ENCODE data around the gene KIAA1549.

DNA sequence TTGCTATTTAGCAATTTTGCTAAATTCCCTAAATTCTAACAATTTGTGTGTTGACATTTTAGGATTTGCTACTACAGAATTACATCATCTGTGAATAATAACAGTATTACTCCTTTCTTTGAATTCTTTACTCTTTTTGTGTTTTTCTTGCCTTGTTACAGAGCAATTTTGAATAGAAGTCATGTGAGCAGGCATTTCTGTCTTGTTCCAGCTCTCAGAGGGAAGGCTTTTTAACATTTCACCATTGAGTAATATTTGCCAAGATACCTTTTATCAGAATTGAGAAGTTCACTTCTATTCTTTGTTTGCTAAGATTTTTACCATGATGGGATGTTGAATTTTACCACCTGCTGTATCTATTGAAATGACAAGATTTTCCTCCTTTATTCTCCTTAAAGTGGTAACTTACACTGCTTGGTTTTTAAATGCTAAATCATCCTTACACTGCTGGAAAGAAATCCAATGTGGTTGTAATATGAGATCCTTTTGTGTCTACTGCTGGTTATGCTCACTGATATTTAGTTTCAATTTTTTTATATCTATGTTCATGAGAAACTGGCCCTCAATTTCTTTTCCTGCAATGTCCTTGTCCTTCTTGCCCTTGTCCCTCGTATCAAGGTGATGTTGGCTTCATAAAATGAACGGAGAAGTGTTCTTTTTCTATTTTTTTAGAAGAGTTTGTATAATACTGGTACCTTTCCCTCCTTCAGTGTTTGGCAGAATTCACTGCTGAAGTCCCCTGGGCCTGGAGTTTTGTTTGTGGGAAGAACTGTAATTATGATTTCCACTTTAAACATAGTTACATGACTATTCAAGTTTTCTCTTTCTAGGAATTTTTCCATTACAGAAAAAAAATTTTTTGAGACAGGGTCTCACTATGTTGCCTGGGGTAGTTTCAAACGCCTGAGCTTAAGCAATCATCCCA lies 132.9 kb downstream of the KIAA1549 start:
- TF ChIP-seq, protein P1, sequence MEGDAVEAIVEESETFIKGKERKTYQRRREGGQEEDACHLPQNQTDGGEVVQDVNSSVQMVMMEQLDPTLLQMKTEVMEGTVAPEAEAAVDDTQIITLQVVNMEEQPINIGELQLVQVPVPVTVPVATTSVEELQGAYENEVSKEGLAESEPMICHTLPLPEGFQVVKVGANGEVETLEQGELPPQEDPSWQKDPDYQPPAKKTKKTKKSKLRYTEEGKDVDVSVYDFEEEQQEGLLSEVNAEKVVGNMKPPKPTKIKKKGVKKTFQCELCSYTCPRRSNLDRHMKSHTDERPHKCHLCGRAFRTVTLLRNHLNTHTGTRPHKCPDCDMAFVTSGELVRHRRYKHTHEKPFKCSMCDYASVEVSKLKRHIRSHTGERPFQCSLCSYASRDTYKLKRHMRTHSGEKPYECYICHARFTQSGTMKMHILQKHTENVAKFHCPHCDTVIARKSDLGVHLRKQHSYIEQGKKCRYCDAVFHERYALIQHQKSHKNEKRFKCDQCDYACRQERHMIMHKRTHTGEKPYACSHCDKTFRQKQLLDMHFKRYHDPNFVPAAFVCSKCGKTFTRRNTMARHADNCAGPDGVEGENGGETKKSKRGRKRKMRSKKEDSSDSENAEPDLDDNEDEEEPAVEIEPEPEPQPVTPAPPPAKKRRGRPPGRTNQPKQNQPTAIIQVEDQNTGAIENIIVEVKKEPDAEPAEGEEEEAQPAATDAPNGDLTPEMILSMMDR (IDR thresholded peaks at IDR 0.05; ENCODE audit: low read depth, low read length) = no peak
- TF ChIP-seq EZH2phosphoT487 (IDR thresholded peaks at IDR 0.05; ENCODE audit: low read depth) = no peak

Measured in OCI-LY3 (cell line).